ENCODE data around the gene CERK. TPM values are rescaled to one million over a fixed set of nuclear protein-coding genes. Genes with fewer than 3 reads are reported as not detected.

CERK gene
- total RNA-seq, 1 donor, result 28.2 TPM

DNA sequence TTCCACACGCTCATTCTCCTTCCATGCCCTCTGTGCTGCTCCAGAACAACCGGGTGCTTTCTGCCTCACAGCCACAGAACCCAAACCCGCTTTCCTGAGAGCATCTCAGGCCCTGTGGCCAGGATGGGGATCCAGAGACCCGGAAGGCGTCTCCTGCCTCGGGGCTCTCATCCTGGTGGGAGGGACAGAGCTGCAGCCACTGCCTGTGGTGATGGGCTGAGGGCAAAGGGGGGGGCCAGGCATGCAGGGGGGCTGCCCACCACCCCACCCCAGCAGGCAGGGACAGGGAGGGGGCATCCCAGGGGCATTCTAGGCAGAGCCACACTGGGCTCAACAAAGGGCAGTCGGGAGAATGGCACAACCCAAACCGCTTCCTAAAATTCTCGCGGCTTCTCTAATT lies 41.4 kb downstream of the CERK start:
- TF ChIP-seq, protein P1, sequence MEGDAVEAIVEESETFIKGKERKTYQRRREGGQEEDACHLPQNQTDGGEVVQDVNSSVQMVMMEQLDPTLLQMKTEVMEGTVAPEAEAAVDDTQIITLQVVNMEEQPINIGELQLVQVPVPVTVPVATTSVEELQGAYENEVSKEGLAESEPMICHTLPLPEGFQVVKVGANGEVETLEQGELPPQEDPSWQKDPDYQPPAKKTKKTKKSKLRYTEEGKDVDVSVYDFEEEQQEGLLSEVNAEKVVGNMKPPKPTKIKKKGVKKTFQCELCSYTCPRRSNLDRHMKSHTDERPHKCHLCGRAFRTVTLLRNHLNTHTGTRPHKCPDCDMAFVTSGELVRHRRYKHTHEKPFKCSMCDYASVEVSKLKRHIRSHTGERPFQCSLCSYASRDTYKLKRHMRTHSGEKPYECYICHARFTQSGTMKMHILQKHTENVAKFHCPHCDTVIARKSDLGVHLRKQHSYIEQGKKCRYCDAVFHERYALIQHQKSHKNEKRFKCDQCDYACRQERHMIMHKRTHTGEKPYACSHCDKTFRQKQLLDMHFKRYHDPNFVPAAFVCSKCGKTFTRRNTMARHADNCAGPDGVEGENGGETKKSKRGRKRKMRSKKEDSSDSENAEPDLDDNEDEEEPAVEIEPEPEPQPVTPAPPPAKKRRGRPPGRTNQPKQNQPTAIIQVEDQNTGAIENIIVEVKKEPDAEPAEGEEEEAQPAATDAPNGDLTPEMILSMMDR (IDR thresholded peaks at IDR 0.05; ENCODE audit: extremely low read depth, low read depth, low read length), result no peak
- Histone ChIP-seq H3K4me1 (ENCODE audit: insufficient read depth, low read length) (no peaks in the 10 kb centered on the region), H3K36me3 (ENCODE audit: insufficient read depth, low read length) (peaks cover 49% of the 10 kb centered on the region), H3K4me3 (ENCODE audit: insufficient read depth, low read length) (no peak overlapping the region), H3K9me3 (ENCODE audit: low read depth, low read length) (no peaks in the 10 kb centered on the region), H3K27me3 (ENCODE audit: insufficient read depth, low read length) (no peaks in the 10 kb centered on the region), H3K79me2 (ENCODE audit: insufficient read depth, low read length) (no peaks in the 10 kb centered on the region), H3K27ac (ENCODE audit: low read depth, low read length) (no peak overlapping the region), H2AFZ (ENCODE audit: low read length) (no peak overlapping the region), H3K4me2 (ENCODE audit: insufficient read depth, low read length) (no peak overlapping the region), H4K20me1 (ENCODE audit: insufficient read depth, low read length) (no peaks in the 10 kb centered on the region)
- DNase-seq (ENCODE audit: insufficient read length, low spot score, missing footprints), result peak; percentile 84

DNA sequence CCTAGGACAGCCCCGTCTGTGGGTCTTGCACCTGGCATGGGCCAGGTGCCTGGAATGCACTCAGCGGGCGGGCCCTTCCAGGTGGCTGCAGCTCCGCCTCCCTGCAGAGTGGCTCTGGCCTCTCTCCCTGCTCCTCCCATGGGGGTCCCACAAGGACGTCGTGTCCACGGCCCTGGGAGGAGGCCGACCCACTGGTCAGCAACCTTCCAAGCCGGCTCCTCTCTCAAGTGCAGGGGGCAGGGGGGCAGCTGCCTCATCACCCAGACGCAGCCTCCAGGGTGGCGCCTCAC lies 41.9 kb downstream of the CERK start:
- H2AFZ ChIP-seq (ENCODE audit: low read length), result no peak overlapping the region
- TF ChIP-seq, protein P1 (IDR thresholded peaks at IDR 0.05; ENCODE audit: extremely low read depth, low read depth, low read length), result no peak
- H3K27ac ChIP-seq (ENCODE audit: low read depth, low read length), result no peak overlapping the region
- H3K4me1 ChIP-seq (ENCODE audit: insufficient read depth, low read length), result no peaks in the 10 kb centered on the region
- no peak overlapping the region for H3K4me2 ChIP-seq (ENCODE audit: insufficient read depth, low read length)
- H3K4me3 ChIP-seq (ENCODE audit: insufficient read depth, low read length), result no peak overlapping the region
- DNase-seq (ENCODE audit: insufficient read length, low spot score, missing footprints), result no peak
- no peaks in the 10 kb centered on the region for H4K20me1 ChIP-seq (ENCODE audit: insufficient read depth, low read length)
- H3K36me3 ChIP-seq (ENCODE audit: insufficient read depth, low read length), result peaks cover 49% of the 10 kb centered on the region
- no peaks in the 10 kb centered on the region for H3K79me2 ChIP-seq (ENCODE audit: insufficient read depth, low read length)
- no peaks in the 10 kb centered on the region for H3K27me3 ChIP-seq (ENCODE audit: insufficient read depth, low read length)
- no peaks in the 10 kb centered on the region for H3K9me3 ChIP-seq (ENCODE audit: low read depth, low read length)

DNA sequence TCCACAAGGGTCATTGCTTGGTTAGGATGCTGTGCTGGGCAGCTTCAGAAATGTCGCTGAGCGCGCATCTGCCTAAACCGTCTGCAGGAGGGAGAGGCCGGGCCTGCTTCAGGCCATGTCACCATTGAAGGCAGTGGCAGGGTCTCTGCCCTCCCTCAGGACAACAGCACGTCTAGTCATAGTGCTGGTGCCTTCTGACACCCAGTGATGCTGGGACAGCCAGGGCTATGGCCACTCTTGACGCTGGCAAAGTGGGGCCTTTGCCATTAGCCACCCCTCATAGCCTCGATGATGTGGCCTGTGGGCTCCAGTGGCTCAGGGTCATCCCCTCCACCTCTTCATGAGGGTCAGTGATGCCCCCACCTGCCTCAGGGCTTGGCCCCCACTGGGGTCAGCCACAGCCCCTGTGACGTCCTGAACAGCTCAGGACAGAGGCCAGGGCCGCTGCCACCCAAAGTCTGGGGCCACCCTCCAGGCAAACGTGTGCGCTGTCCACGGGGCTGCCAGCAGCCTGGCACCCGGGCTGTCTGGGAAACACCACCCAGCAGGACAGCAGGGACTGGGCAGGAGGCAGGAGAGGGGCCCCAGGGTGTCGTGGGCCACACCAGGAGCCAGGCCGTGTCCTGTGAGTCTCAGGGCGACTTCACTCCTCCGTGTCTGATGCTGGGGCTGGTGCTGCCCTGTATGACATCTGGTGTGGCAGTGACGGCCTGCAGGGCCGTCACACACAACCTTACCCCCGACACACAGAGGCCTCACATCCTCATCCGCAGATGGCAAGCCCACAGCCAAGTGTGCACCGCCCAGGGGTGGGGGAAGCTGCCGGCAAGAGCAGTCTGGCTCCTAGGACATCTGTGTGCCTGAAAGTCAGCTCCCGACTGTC lies 42.5 kb downstream of the CERK start:
- TF ChIP-seq, protein P1 (IDR thresholded peaks at IDR 0.05; ENCODE audit: extremely low read depth, low read depth, low read length), result no peak
- no peak overlapping the region for H3K4me2 ChIP-seq (ENCODE audit: insufficient read depth, low read length)
- DNase-seq (ENCODE audit: insufficient read length, low spot score, missing footprints), result peak; percentile 58
- peaks cover 48% of the 10 kb centered on the region for H3K36me3 ChIP-seq (ENCODE audit: insufficient read depth, low read length)
- H3K79me2 ChIP-seq (ENCODE audit: insufficient read depth, low read length), result no peaks in the 10 kb centered on the region
- H3K27me3 ChIP-seq (ENCODE audit: insufficient read depth, low read length), result no peaks in the 10 kb centered on the region
- H3K27ac ChIP-seq (ENCODE audit: low read depth, low read length), result no peak overlapping the region
- no peaks in the 10 kb centered on the region for H3K4me1 ChIP-seq (ENCODE audit: insufficient read depth, low read length)
- no peaks in the 10 kb centered on the region for H3K9me3 ChIP-seq (ENCODE audit: low read depth, low read length)
- H3K4me3 ChIP-seq (ENCODE audit: insufficient read depth, low read length), result no peak overlapping the region
- no peak overlapping the region for H2AFZ ChIP-seq (ENCODE audit: low read length)
- H4K20me1 ChIP-seq (ENCODE audit: insufficient read depth, low read length), result no peaks in the 10 kb centered on the region

DNA sequence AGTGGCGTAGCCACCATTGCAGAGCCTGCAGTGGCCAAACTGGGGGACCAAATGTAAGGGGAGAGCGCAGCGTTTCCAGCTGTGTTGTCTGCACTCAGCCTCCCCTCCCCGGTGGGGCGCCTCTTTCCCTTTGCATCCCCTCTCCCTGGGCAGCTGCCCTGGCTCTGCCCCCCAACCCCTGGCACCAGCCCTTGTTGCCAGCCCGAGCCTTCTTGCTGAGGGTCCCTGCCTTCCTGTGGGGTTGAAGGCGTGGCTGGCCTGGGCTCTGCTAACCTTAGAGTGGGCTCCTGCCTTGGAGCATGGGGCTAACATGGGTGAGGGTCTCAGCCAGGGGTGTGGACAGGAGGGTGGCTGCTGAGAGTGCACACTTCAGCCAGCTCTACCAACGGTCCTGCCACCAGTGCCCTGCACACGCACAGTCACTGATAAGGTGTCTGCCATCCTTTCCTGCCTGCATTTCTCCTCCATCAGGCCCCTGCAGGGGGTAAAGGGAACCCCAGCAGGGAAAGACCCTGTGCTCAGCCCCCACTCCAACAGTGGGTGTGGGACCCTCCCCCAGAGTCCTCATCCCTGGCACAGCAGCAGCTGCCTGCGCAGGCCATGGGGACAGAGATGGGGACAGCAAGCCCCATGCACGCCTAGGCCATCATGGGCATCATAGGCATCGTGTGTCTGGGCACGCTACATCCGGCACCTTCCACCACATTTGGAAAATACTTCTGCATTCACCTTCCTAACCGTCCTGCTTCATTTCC lies 43.5 kb downstream of the CERK start:
- Histone ChIP-seq H3K27me3 (ENCODE audit: insufficient read depth, low read length) (no peaks in the 10 kb centered on the region), H3K4me1 (ENCODE audit: insufficient read depth, low read length) (no peaks in the 10 kb centered on the region)

More for the DNA sequence above, 43.5 kb downstream of the CERK start:
- TF ChIP-seq, protein P1 (IDR thresholded peaks at IDR 0.05; ENCODE audit: extremely low read depth, low read depth, low read length), result no peak
- peak; percentile 59 for DNase-seq (ENCODE audit: insufficient read length, low spot score, missing footprints)
- H2AFZ ChIP-seq (ENCODE audit: low read length), result no peak overlapping the region
- no peaks in the 10 kb centered on the region for H3K9me3 ChIP-seq (ENCODE audit: low read depth, low read length)
- peaks cover 57% of the 10 kb centered on the region for H3K36me3 ChIP-seq (ENCODE audit: insufficient read depth, low read length)
- no peaks in the 10 kb centered on the region for H4K20me1 ChIP-seq (ENCODE audit: insufficient read depth, low read length)
- no peak overlapping the region for H3K4me3 ChIP-seq (ENCODE audit: insufficient read depth, low read length)
- no peak overlapping the region for H3K4me2 ChIP-seq (ENCODE audit: insufficient read depth, low read length)
- no peak overlapping the region for H3K27ac ChIP-seq (ENCODE audit: low read depth, low read length)
- no peaks in the 10 kb centered on the region for H3K79me2 ChIP-seq (ENCODE audit: insufficient read depth, low read length)
